ENCODE data around the gene NPW. TPM values are rescaled to one million over a fixed set of nuclear protein-coding genes. Genes with fewer than 3 reads are reported as not detected.

NPW gene
- total RNA-seq, 1 donor from 2014 or later: not detected

- TF ChIP-seq CTCF (IDR thresholded peaks at IDR 0.05; ENCODE audit: insufficient read depth, low read length, severe bottlenecking): no peak
- FAIRE-seq (no peak), DNase-seq (ENCODE audit: low read depth) (no peak)
- no peaks in the 10 kb centered on the region for H3K27me3 ChIP-seq (ENCODE audit: control insufficient read depth, insufficient read depth, low read length)
- peaks cover 22% of the 10 kb centered on the region for H3K36me3 ChIP-seq (ENCODE audit: control insufficient read depth, insufficient read depth, low read length)
- H3K4me3 ChIP-seq (ENCODE audit: low read depth, low read length): no peak overlapping the region
These were observed 41.4 kb downstream of the NPW start for GRCh38 chr16:2061023-2061422.

- FAIRE-seq (no peak), DNase-seq (ENCODE audit: low read depth) (no peak)
- no peak for TF ChIP-seq CTCF (IDR thresholded peaks at IDR 0.05; ENCODE audit: insufficient read depth, low read length, severe bottlenecking)
- no peaks in the 10 kb centered on the region for H3K27me3 ChIP-seq (ENCODE audit: control insufficient read depth, insufficient read depth, low read length)
- no peak overlapping the region for H3K4me3 ChIP-seq (ENCODE audit: low read depth, low read length)
- H3K36me3 ChIP-seq (ENCODE audit: control insufficient read depth, insufficient read depth, low read length): peaks cover 22% of the 10 kb centered on the region
These were observed 41.9 kb downstream of the NPW start for GRCh38 chr16:2061526-2061925.

GRCh38 chr16:2062801-2063200, 43.2 kb downstream of the NPW start:
- Histone ChIP-seq H3K36me3 (ENCODE audit: control insufficient read depth, insufficient read depth, low read length) (peaks cover 21% of the 10 kb centered on the region), H3K4me3 (ENCODE audit: low read depth, low read length) (no peak overlapping the region), H3K27me3 (ENCODE audit: control insufficient read depth, insufficient read depth, low read length) (no peaks in the 10 kb centered on the region)
- DNase-seq (ENCODE audit: low read depth) (no peak), FAIRE-seq (peak; percentile 43)
- TF ChIP-seq CTCF (IDR thresholded peaks at IDR 0.05; ENCODE audit: insufficient read depth, low read length, severe bottlenecking): no peak

- peaks cover 19% of the 10 kb centered on the region for H3K36me3 ChIP-seq (ENCODE audit: control insufficient read depth, insufficient read depth, low read length)
- FAIRE-seq (no peak), DNase-seq (ENCODE audit: low read depth) (no peak)
- no peak overlapping the region for H3K4me3 ChIP-seq (ENCODE audit: low read depth, low read length)
- H3K27me3 ChIP-seq (ENCODE audit: control insufficient read depth, insufficient read depth, low read length): no peaks in the 10 kb centered on the region
- no peak for TF ChIP-seq CTCF (IDR thresholded peaks at IDR 0.05; ENCODE audit: insufficient read depth, low read length, severe bottlenecking)
These were observed 44.3 kb downstream of the NPW start for GRCh38 chr16:2063861-2064260.

GRCh38 chr16:2064368-2064945, 44.9 kb downstream of the NPW start:
- Histone ChIP-seq H3K4me3 (ENCODE audit: low read depth, low read length) (no peak overlapping the region), H3K27me3 (ENCODE audit: control insufficient read depth, insufficient read depth, low read length) (no peaks in the 10 kb centered on the region), H3K36me3 (ENCODE audit: control insufficient read depth, insufficient read depth, low read length) (peaks cover 20% of the 10 kb centered on the region)
- TF ChIP-seq CTCF (IDR thresholded peaks at IDR 0.05; ENCODE audit: insufficient read depth, low read length, severe bottlenecking): no peak
- FAIRE-seq (no peak), DNase-seq (ENCODE audit: low read depth) (no peak)

GRCh38 chr16:2066139-2066538, 46.6 kb downstream of the NPW start:
- no peak for DNase-seq (ENCODE audit: low read depth)

More at GRCh38 chr16:2066139-2066538, 46.6 kb downstream of the NPW start:
- Histone ChIP-seq H3K27me3 (ENCODE audit: control insufficient read depth, insufficient read depth, low read length) (no peaks in the 10 kb centered on the region), H3K4me3 (ENCODE audit: low read depth, low read length) (no peak overlapping the region), H3K36me3 (ENCODE audit: control insufficient read depth, insufficient read depth, low read length) (peaks cover 14% of the 10 kb centered on the region)
- TF ChIP-seq CTCF (IDR thresholded peaks at IDR 0.05; ENCODE audit: insufficient read depth, low read length, severe bottlenecking): no peak
- peak; percentile 13 for FAIRE-seq

Measured in bronchial epithelial cell (primary cell).